ENCODE results near the gene AKT1. TPM values are rescaled to one million over a fixed set of nuclear protein-coding genes. Genes with fewer than 3 reads are reported as not detected.

Gene AKT1
- total RNA-seq, 1 donor from 2014 or later = 151 TPM

- H3K27ac ChIP-seq (ENCODE audit: low read depth, low read length) = no peak overlapping the region
- H3K9me3 ChIP-seq (ENCODE audit: control insufficient read depth in 3 of 3, low read length in 3 of 3) = no peaks in the 10 kb centered on the region
- H3K9ac ChIP-seq (ENCODE audit: low read depth in 1 of 3, low read length in 3 of 3) = peak overlapping the region; percentile 63 to 88 (median 70)
- no peaks in the 10 kb centered on the region for H3K27me3 ChIP-seq (ENCODE audit: control insufficient read depth in 3 of 3, insufficient read depth in 3 of 3, low read length in 3 of 3)
- H3K36me3 ChIP-seq (ENCODE audit: control insufficient read depth in 3 of 3, insufficient read depth in 3 of 3, low read length in 3 of 3) = peaks cover 12 to 18% (median 17%) of the 10 kb centered on the region in 3 donors
- H3K4me1 ChIP-seq (ENCODE audit: control insufficient read depth in 3 of 3, insufficient read depth in 3 of 3, low read length in 3 of 3) = peaks cover 42 to 58% (median 58%) of the 10 kb centered on the region in 3 donors
- peak overlapping the region in 2 of 3 donors; percentile 76 to 82 for H3K4me3 ChIP-seq (ENCODE audit: low read length in 3 of 3)
These were observed 1.9 kb downstream of the AKT1 start for GRCh38 chr14:104793703-104793959.

GRCh38 chr14:104792945-104793702 lies 2.4 kb downstream of the AKT1 start:
- no peaks in the 10 kb centered on the region for H3K27me3 ChIP-seq (ENCODE audit: control insufficient read depth in 3 of 3, insufficient read depth in 3 of 3, low read length in 3 of 3)
- peaks cover 16 to 21% (median 17%) of the 10 kb centered on the region in 3 donors for H3K36me3 ChIP-seq (ENCODE audit: control insufficient read depth in 3 of 3, insufficient read depth in 3 of 3, low read length in 3 of 3)
- H3K4me3 ChIP-seq (ENCODE audit: low read length in 3 of 3) = peak overlapping the region in 1 of 3 donors; percentile 76
- peaks cover 39 to 61% (median 54%) of the 10 kb centered on the region in 3 donors for H3K4me1 ChIP-seq (ENCODE audit: control insufficient read depth in 3 of 3, insufficient read depth in 3 of 3, low read length in 3 of 3)
- no peak overlapping the region for H3K27ac ChIP-seq (ENCODE audit: low read depth, low read length)
- H3K9ac ChIP-seq (ENCODE audit: low read depth in 1 of 3, low read length in 3 of 3) = peak overlapping the region; percentile 63 to 88 (median 70)
- no peaks in the 10 kb centered on the region for H3K9me3 ChIP-seq (ENCODE audit: control insufficient read depth in 3 of 3, low read length in 3 of 3)

GRCh38 chr14:104792101-104792884 lies 3.3 kb downstream of the AKT1 start:
- peaks cover 16 to 23% (median 17%) of the 10 kb centered on the region in 3 donors for H3K36me3 ChIP-seq (ENCODE audit: control insufficient read depth in 3 of 3, insufficient read depth in 3 of 3, low read length in 3 of 3)
- H3K4me1 ChIP-seq (ENCODE audit: control insufficient read depth in 3 of 3, insufficient read depth in 3 of 3, low read length in 3 of 3) = peaks cover 37 to 56% (median 52%) of the 10 kb centered on the region in 3 donors
- no peaks in the 10 kb centered on the region for H3K9me3 ChIP-seq (ENCODE audit: control insufficient read depth in 3 of 3, low read length in 3 of 3)
- peak overlapping the region in 1 of 3 donors; percentile 41 for H3K4me3 ChIP-seq (ENCODE audit: low read length in 3 of 3)
- H3K27me3 ChIP-seq (ENCODE audit: control insufficient read depth in 3 of 3, insufficient read depth in 3 of 3, low read length in 3 of 3) = no peaks in the 10 kb centered on the region
- H3K27ac ChIP-seq (ENCODE audit: low read depth, low read length) = no peak overlapping the region
- peak overlapping the region; percentile 14 to 88 (median 57) for H3K9ac ChIP-seq (ENCODE audit: low read depth in 1 of 3, low read length in 3 of 3)

GRCh38 chr14:104791425-104791824 lies 4.1 kb downstream of the AKT1 start:
- Histone ChIP-seq H3K4me3 (ENCODE audit: low read length in 3 of 3) (no peak overlapping the region), H3K27me3 (ENCODE audit: control insufficient read depth in 3 of 3, insufficient read depth in 3 of 3, low read length in 3 of 3) (no peaks in the 10 kb centered on the region), H3K4me1 (ENCODE audit: control insufficient read depth in 3 of 3, insufficient read depth in 3 of 3, low read length in 3 of 3) (peaks cover 40 to 60% (median 53%) of the 10 kb centered on the region in 3 donors), H3K36me3 (ENCODE audit: control insufficient read depth in 3 of 3, insufficient read depth in 3 of 3, low read length in 3 of 3) (peaks cover 16 to 23% (median 17%) of the 10 kb centered on the region in 3 donors), H3K27ac (ENCODE audit: low read depth, low read length) (no peak overlapping the region), H3K9me3 (ENCODE audit: control insufficient read depth in 3 of 3, low read length in 3 of 3) (no peaks in the 10 kb centered on the region), H3K9ac (ENCODE audit: low read depth in 1 of 3, low read length in 3 of 3) (peak overlapping the region in 1 of 3 donors; percentile 88)

- no peaks in the 10 kb centered on the region for H3K27me3 ChIP-seq (ENCODE audit: control insufficient read depth in 3 of 3, insufficient read depth in 3 of 3, low read length in 3 of 3)
These were observed 5.5 kb downstream of the AKT1 start for GRCh38 chr14:104789752-104790743.

GRCh38 chr14:104788873-104789663 lies 6.5 kb downstream of the AKT1 start:
- Histone ChIP-seq H3K4me1 (ENCODE audit: control insufficient read depth in 3 of 3, insufficient read depth in 3 of 3, low read length in 3 of 3) (peaks cover 27 to 48% (median 39%) of the 10 kb centered on the region in 3 donors), H3K36me3 (ENCODE audit: control insufficient read depth in 3 of 3, insufficient read depth in 3 of 3, low read length in 3 of 3) (peaks cover 16 to 23% (median 17%) of the 10 kb centered on the region in 3 donors), H3K27ac (ENCODE audit: low read depth, low read length) (no peak overlapping the region)

More at GRCh38 chr14:104789752-104790743, 5.5 kb downstream of the AKT1 start:
- no peak overlapping the region for H3K27ac ChIP-seq (ENCODE audit: low read depth, low read length)
- H3K36me3 ChIP-seq (ENCODE audit: control insufficient read depth in 3 of 3, insufficient read depth in 3 of 3, low read length in 3 of 3) = peaks cover 16 to 23% (median 17%) of the 10 kb centered on the region in 3 donors
- H3K4me1 ChIP-seq (ENCODE audit: control insufficient read depth in 3 of 3, insufficient read depth in 3 of 3, low read length in 3 of 3) = peaks cover 34 to 56% (median 46%) of the 10 kb centered on the region in 3 donors
- no peak overlapping the region for H3K4me3 ChIP-seq (ENCODE audit: low read length in 3 of 3)
- no peaks in the 10 kb centered on the region for H3K9me3 ChIP-seq (ENCODE audit: control insufficient read depth in 3 of 3, low read length in 3 of 3)
- H3K9ac ChIP-seq (ENCODE audit: low read depth in 1 of 3, low read length in 3 of 3) = no peak overlapping the region

GRCh38 chr14:104788161-104788818 lies 7.3 kb downstream of the AKT1 start:
- H3K27me3 ChIP-seq (ENCODE audit: control insufficient read depth in 3 of 3, insufficient read depth in 3 of 3, low read length in 3 of 3) = no peaks in the 10 kb centered on the region
- H3K9me3 ChIP-seq (ENCODE audit: control insufficient read depth in 3 of 3, low read length in 3 of 3) = no peaks in the 10 kb centered on the region
- no peak overlapping the region for H3K27ac ChIP-seq (ENCODE audit: low read depth, low read length)
- peaks cover 16 to 23% (median 17%) of the 10 kb centered on the region in 3 donors for H3K36me3 ChIP-seq (ENCODE audit: control insufficient read depth in 3 of 3, insufficient read depth in 3 of 3, low read length in 3 of 3)
- H3K9ac ChIP-seq (ENCODE audit: low read depth in 1 of 3, low read length in 3 of 3) = no peak overlapping the region
- H3K4me3 ChIP-seq (ENCODE audit: low read length in 3 of 3) = no peak overlapping the region
- peaks cover 20 to 40% (median 31%) of the 10 kb centered on the region in 3 donors for H3K4me1 ChIP-seq (ENCODE audit: control insufficient read depth in 3 of 3, insufficient read depth in 3 of 3, low read length in 3 of 3)

More at GRCh38 chr14:104788873-104789663, 6.5 kb downstream of the AKT1 start:
- H3K9ac ChIP-seq (ENCODE audit: low read depth in 1 of 3, low read length in 3 of 3) = no peak overlapping the region
- no peaks in the 10 kb centered on the region for H3K9me3 ChIP-seq (ENCODE audit: control insufficient read depth in 3 of 3, low read length in 3 of 3)
- no peaks in the 10 kb centered on the region for H3K27me3 ChIP-seq (ENCODE audit: control insufficient read depth in 3 of 3, insufficient read depth in 3 of 3, low read length in 3 of 3)
- H3K4me3 ChIP-seq (ENCODE audit: low read length in 3 of 3) = no peak overlapping the region

GRCh38 chr14:104787736-104788135 lies 7.8 kb downstream of the AKT1 start:
- peaks cover 14 to 35% (median 25%) of the 10 kb centered on the region in 3 donors for H3K4me1 ChIP-seq (ENCODE audit: control insufficient read depth in 3 of 3, insufficient read depth in 3 of 3, low read length in 3 of 3)
- H3K27me3 ChIP-seq (ENCODE audit: control insufficient read depth in 3 of 3, insufficient read depth in 3 of 3, low read length in 3 of 3) = no peaks in the 10 kb centered on the region
- no peak overlapping the region for H3K9ac ChIP-seq (ENCODE audit: low read depth in 1 of 3, low read length in 3 of 3)
- no peak overlapping the region for H3K4me3 ChIP-seq (ENCODE audit: low read length in 3 of 3)
- peaks cover 16 to 23% (median 17%) of the 10 kb centered on the region in 3 donors for H3K36me3 ChIP-seq (ENCODE audit: control insufficient read depth in 3 of 3, insufficient read depth in 3 of 3, low read length in 3 of 3)
- peak overlapping the region; percentile 25 for H3K27ac ChIP-seq (ENCODE audit: low read depth, low read length)
- H3K9me3 ChIP-seq (ENCODE audit: control insufficient read depth in 3 of 3, low read length in 3 of 3) = no peaks in the 10 kb centered on the region
